H1 (cell line): ENCODE data around the gene RDH12. TPM values are rescaled to one million over a fixed set of nuclear protein-coding genes. Genes with fewer than 3 reads are reported as not detected.
A peak's percentile ranks its signal among the peaks of the same experiment; 100 is the strongest.

Experiments
- CTCF ChIA-PET: fragments of 300-600 bp; sonication (Branson Sonifier 250); formaldehyde crosslinking; loops from one replicate; lab custom pipeline; 2021; ENCODE audit not compliant: partially characterized antibody; lab: Charles Lee
- POLR2A ChIA-PET: fragments of 300-600 bp; sonication (Branson Sonifier 250); formaldehyde crosslinking; loops from one replicate; lab custom pipeline; 2021; ENCODE audit warnings: inconsistent platforms; ENCODE audit not compliant: partially characterized antibody; lab: Charles Lee
- DNase-seq, 2 experiments: peaks; one replicate each; pipeline versions ENCODE4 v3.0.0 to v3.0.0-alpha.2; 2010 to 2022; ENCODE audit warnings: low spot score in 2 of 2, low read depth in 1 of 2, mixed read lengths in 1 of 2
- FAIRE-seq: peaks from 2 replicates; lab custom pipeline; 2011; peaks lifted over from hg19 to GRCh38; lab: Jason Lieb, UNC
- H2AFZ ChIP-seq: 2 replicates; pipeline ENCODE4 v1.8.1; 2012; ENCODE audit warnings: low read length, inconsistent platforms
- H2AK5ac ChIP-seq: 2 replicates; pipeline ENCODE4 v1.6.1; 2013; ENCODE audit warnings: low read depth, low read length
- H2BK120ac ChIP-seq: replicated peaks from 2 replicates; pipeline ENCODE3; 2013; ENCODE audit warnings: low read depth, low read length, inconsistent platforms
- H2BK12ac ChIP-seq: 2 replicates; pipeline ENCODE4 v1.6.1; 2013; ENCODE audit warnings: low read depth, low read length
- H2BK15ac ChIP-seq: 2 replicates; pipeline ENCODE4 v1.6.1; 2013; ENCODE audit warnings: low read length
- H2BK20ac ChIP-seq: 2 replicates; pipeline ENCODE4 v1.6.1; 2013; ENCODE audit warnings: low read length
- H2BK5ac ChIP-seq: 2 replicates; pipeline ENCODE4 v1.6.1; 2013; ENCODE audit warnings: low read depth, low read length
- H3K14ac ChIP-seq: 2 replicates; pipeline ENCODE4 v1.6.1; 2013; ENCODE audit warnings: inconsistent platforms; ENCODE audit not compliant: insufficient read length
- H3K18ac ChIP-seq: 2 replicates; pipeline ENCODE4 v1.6.1; 2013; ENCODE audit warnings: low read length; ENCODE audit errors: extremely low read depth
- H3K23ac ChIP-seq: 2 replicates; pipeline ENCODE4 v1.6.1; 2013; ENCODE audit warnings: inconsistent platforms; ENCODE audit not compliant: insufficient read length
- H3K23me2 ChIP-seq: 2 replicates; pipeline ENCODE4 v1.6.1; 2013; ENCODE audit warnings: low read depth, low read length
- H3K27ac ChIP-seq: 2 replicates; pipeline ENCODE4 v1.6.1; 2011; ENCODE audit warnings: low read depth, low read length, inconsistent platforms
- H3K27me3 ChIP-seq, 4 experiments: replicated peaks in 1 of 4; 1 replicate in 1 of 4; 2 replicates in 3 of 4; pipeline versions ENCODE4 v1.6.1 to v1.8.1; 2011 to 2013; ENCODE audit warnings: low read length in 3 of 4, mild to moderate bottlenecking in 3 of 4, inconsistent platforms in 2 of 4, mixed read lengths in 2 of 4, moderate library complexity in 1 of 4; ENCODE audit not compliant: control insufficient read depth in 3 of 4, insufficient read depth in 3 of 4; ENCODE audit errors: extremely low read depth in 1 of 4
- H3K36me3 ChIP-seq, 4 experiments: 2 replicates each; pipeline versions ENCODE4 v1.6.1 to v1.8.1; 2011 to 2013; ENCODE audit warnings: mild to moderate bottlenecking in 4 of 4, low read length in 3 of 4, moderate library complexity in 2 of 4, control low read depth in 1 of 4, inconsistent platforms in 1 of 4; ENCODE audit not compliant: insufficient read depth in 4 of 4, control insufficient read depth in 2 of 4
- H3K4ac ChIP-seq: replicated peaks from 2 replicates; pipeline ENCODE3; 2013; ENCODE audit warnings: low read length, low read depth, mixed read lengths, inconsistent platforms; ENCODE audit not compliant: insufficient read length
- H3K4me1 ChIP-seq, 4 experiments: replicated peaks in 1 of 4; 1 replicate in 1 of 4; 2 replicates in 3 of 4; pipeline versions ENCODE4 v1.6.1 to v1.8.1; 2011 to 2013; ENCODE audit warnings: low read length in 3 of 4, inconsistent platforms in 2 of 4, mixed read lengths in 1 of 4; ENCODE audit not compliant: insufficient read depth in 4 of 4, control insufficient read depth in 3 of 4
- H3K4me2 ChIP-seq, 2 experiments: 2 replicates each; pipeline versions ENCODE4 v1.6.1 to v1.8.1; 2011 to 2013; ENCODE audit warnings: low read depth in 2 of 2, low read length in 2 of 2, control low read depth in 1 of 2, inconsistent platforms in 1 of 2, mild to moderate bottlenecking in 1 of 2; ENCODE audit not compliant: insufficient read depth in 1 of 2
- H3K4me3 ChIP-seq, 4 experiments: fragments of 200-600, 300-600 bp in 1 of 4; sonication (generic), shearing (Covaris generic), sonication (Bioruptor Twin) in 1 of 4; 2 replicates each; pipeline versions ENCODE4 v1.5.1 to v1.8.1; 2011 to 2016; ENCODE audit warnings: low read length in 4 of 4, low read depth in 3 of 4, control low read depth in 2 of 4, inconsistent platforms in 2 of 4, mild to moderate bottlenecking in 2 of 4, mixed read lengths in 1 of 4, moderate library complexity in 1 of 4; ENCODE audit not compliant: insufficient read depth in 2 of 4; ENCODE audit errors: extremely low read depth in 1 of 4
- H3K56ac ChIP-seq: replicated peaks from 2 replicates; pipeline ENCODE3; 2013; ENCODE audit warnings: low read depth, mild to moderate bottlenecking, mixed read lengths, low read length, inconsistent platforms; ENCODE audit not compliant: insufficient read length
- H3K79me1 ChIP-seq: 2 replicates; pipeline ENCODE4 v1.6.1; 2013; ENCODE audit warnings: low read depth, low read length, control low read depth
- H3K79me2 ChIP-seq, 2 experiments: 2 replicates each; pipeline versions ENCODE4 v1.6.1 to v1.8.1; 2012 to 2013; ENCODE audit warnings: low read length in 2 of 2, mild to moderate bottlenecking in 2 of 2, inconsistent platforms in 1 of 2; ENCODE audit not compliant: insufficient read depth in 2 of 2, control insufficient read depth in 1 of 2
- H3K9ac ChIP-seq, 4 experiments: replicated peaks in 1 of 4; 1 replicate in 1 of 4; 2 replicates in 3 of 4; pipeline versions ENCODE4 v1.6.1 to v1.8.1; 2011 to 2013; ENCODE audit warnings: low read depth in 3 of 4, low read length in 3 of 4, control low read depth in 2 of 4, mild to moderate bottlenecking in 2 of 4, moderate library complexity in 2 of 4, inconsistent platforms in 1 of 4; ENCODE audit errors: extremely low read depth in 1 of 4
- H3K9me3 ChIP-seq, 2 experiments: 2 replicates each; pipeline versions ENCODE4 v1.6.1 to v1.8.1; 2012 to 2013; ENCODE audit warnings: mild to moderate bottlenecking in 2 of 2, moderate library complexity in 2 of 2, control low read depth in 1 of 2, inconsistent platforms in 1 of 2, low read depth in 1 of 2, low read length in 1 of 2, mixed read lengths in 1 of 2; ENCODE audit not compliant: insufficient read depth in 2 of 2
- H4K20me1 ChIP-seq, 2 experiments: replicated peaks in 1 of 2; 2 replicates each; pipeline versions ENCODE3 to v1.8.1; 2011 to 2013; ENCODE audit warnings: inconsistent platforms in 2 of 2, low read length in 2 of 2, mild to moderate bottlenecking in 1 of 2; ENCODE audit not compliant: insufficient read depth in 2 of 2, control insufficient read depth in 1 of 2
- H4K5ac ChIP-seq: 2 replicates; pipeline ENCODE4 v1.6.1; 2013; ENCODE audit warnings: low read length, low read depth, mixed read lengths, inconsistent platforms; ENCODE audit not compliant: insufficient read length
- H4K8ac ChIP-seq: 2 replicates; pipeline ENCODE4 v1.8.0; 2013; ENCODE audit warnings: mild to moderate bottlenecking, moderate library complexity, low read length, inconsistent platforms; ENCODE audit not compliant: insufficient read depth; ENCODE audit errors: extremely low read depth
- H4K91ac ChIP-seq: replicated peaks from 2 replicates; pipeline ENCODE3; 2013; ENCODE audit warnings: low read length, mixed read lengths, inconsistent platforms; ENCODE audit not compliant: insufficient read length
- ASH2L ChIP-seq: fragments of 200-600, 300-600 bp; sonication (generic); IDR thresholded peaks from one replicate; pipeline ENCODE4 v1.7.1; 2017; ENCODE audit warnings: low read length
- EGR1 ChIP-seq: IDR thresholded peaks from 2 replicates; pipeline ENCODE4 v1.6.1; 2011; ENCODE audit warnings: low read depth, low read length, borderline replicate concordance
- HDAC2 ChIP-seq, 2 experiments: fragments of 300-600 bp in 1 of 2; sonication (generic) in 1 of 2; IDR thresholded peaks; 2 replicates each; pipeline ENCODE4 v1.6.1; 2011 to 2012; ENCODE audit warnings: low read depth in 2 of 2, low read length in 2 of 2, mild to moderate bottlenecking in 2 of 2, moderate library complexity in 2 of 2, borderline replicate concordance in 1 of 2, inconsistent platforms in 1 of 2
- KDM1A ChIP-seq: fragments of 200-600, 300-600 bp; sonication (generic); IDR thresholded peaks from 2 replicates; pipeline ENCODE4 v1.7.1; 2016; ENCODE audit warnings: mild to moderate bottlenecking, low read length, borderline replicate concordance
- POLR2AphosphoS5 ChIP-seq: IDR thresholded peaks from 2 replicates; pipeline ENCODE4 v1.6.1; 2011; ENCODE audit warnings: low read depth, low read length
- SIX5 ChIP-seq: IDR thresholded peaks from 2 replicates; pipeline ENCODE4 v1.6.1; 2011; ENCODE audit warnings: mild to moderate bottlenecking, low read depth, low read length
- SRF ChIP-seq: IDR thresholded peaks from 2 replicates; pipeline ENCODE4 v1.6.1; 2011; ENCODE audit warnings: mild to moderate bottlenecking, low read depth, low read length, moderate library complexity
- TAF1 ChIP-seq: IDR thresholded peaks from 2 replicates; pipeline ENCODE4 v1.6.1; 2011; ENCODE audit warnings: mild to moderate bottlenecking, low read depth, low read length
- WGBS, 2 experiments: shearing (Covaris generic) in 1 of 2; methylation state at CpG; one replicate each; pipeline versions ENCODE4 v1.1.6 to v1.1.7; 2013 to 2015; ENCODE audit warnings: low lambda C conversion rate in 2 of 2, mixed read lengths in 2 of 2, inconsistent platforms in 1 of 2, low coverage in 1 of 2, missing lambda C conversion rate in 1 of 2; ENCODE audit not compliant: insufficient replicate concordance in 2 of 2, insufficient coverage in 1 of 2, insufficient read length in 1 of 2; ENCODE audit errors: extremely low coverage in 1 of 2, missing lambda C conversion rate in 1 of 2; 5-methylcytosine and 5-hydroxymethylcytosine counted together
- polyA plus RNA-seq, 7 experiments: library from polyadenylated mRNA; depleted of rRNA in 3 of 7; stranded (reverse) in 5 of 7; unstranded in 2 of 7; fragments of >200 nt in 5 of 7; fragments of 200-250 nt in 2 of 7; gene quantifications; 1 replicate in 5 of 7; 2 replicates in 1 of 7; 4 replicates in 1 of 7; pipeline versions ENCODE4 v1.2.1 to v1.2.3, GENCODE V29; 2011 to 2013; ENCODE audit warnings: missing spikeins in 2 of 7, mixed read lengths in 2 of 7
- total RNA-seq: library from RNA; stranded (reverse); fragmentation: NEBNext Ultra II Directional; extraction: Animal tissue kit (Norgen Biotek cat#: 25700); gene quantifications from 2 replicates; pipeline ENCODE4 v1.2.1, GENCODE V29; 2021

The RDH12 gene
- total and polyA plus RNA-seq, 2 of the 8 experiments (the other 6 are each of a cell fraction or from before 2014, with no cell fraction given): 1.2 to 1.5 TPM

DNA sequence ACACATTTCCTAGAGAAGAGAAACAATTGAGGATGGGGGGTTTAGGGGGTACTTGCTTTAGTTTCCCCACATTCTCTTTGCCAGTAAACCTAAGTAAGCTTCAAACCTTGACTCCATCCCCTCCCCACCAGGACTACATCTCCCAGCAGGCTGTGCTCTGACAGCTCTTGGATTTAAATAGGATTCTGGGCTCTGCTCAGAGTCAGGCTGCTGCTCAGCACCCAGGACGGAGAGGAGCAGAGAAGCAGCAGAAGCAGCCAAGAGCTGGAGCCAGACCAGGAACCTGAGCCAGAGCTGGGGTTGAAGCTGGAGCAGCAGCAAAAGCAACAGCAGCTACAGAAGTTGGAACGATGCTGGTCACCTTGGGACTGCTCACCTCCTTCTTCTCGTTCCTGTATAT, 20.6 kb downstream of the RDH12 start:
- FAIRE-seq (peak; percentile 39), DNase-seq (no peak)
- Histone ChIP-seq H3K4me3 (peak overlapping the region in 1 of 4 experiments; percentile 31; a peak in 1 of 8 replicates), H3K9me3 (no peaks in the 10 kb centered on the region), H3K23me2 (no peaks in the 10 kb centered on the region), H3K79me2 (no peaks in the 10 kb centered on the region), H3K18ac (no peak overlapping the region), H3K9ac (no peak overlapping the region), H2BK20ac (no peak overlapping the region), H4K5ac (no peak overlapping the region), H2AFZ (peak overlapping the region; percentile 98), H3K4me2 (peak overlapping the region; percentile 11 to 42; a peak in 3 of 4 replicates), H3K4me1 (no peaks in the 10 kb centered on the region; a peak in 1 of 7 replicates), H4K91ac (no peak overlapping the region), H3K36me3 (no peaks in the 10 kb centered on the region), H2BK15ac (no peak overlapping the region), H4K8ac (no peak overlapping the region), H3K23ac (no peak overlapping the region), H4K20me1 (no peaks in the 10 kb centered on the region), H2BK120ac (no peak overlapping the region), H2AK5ac (no peak overlapping the region), H3K14ac (no peak overlapping the region), H3K27me3 (no peaks in the 10 kb centered on the region), H2BK5ac (no peak overlapping the region), H3K4ac (no peak overlapping the region), H2BK12ac (no peak overlapping the region), H3K27ac (no peak overlapping the region), H3K79me1 (no peaks in the 10 kb centered on the region), H3K56ac (no peak overlapping the region)
- POLR2A ChIA-PET: interaction anchor here (0.7 to 1.0 kb wide), 4 partner anchors 11 to 181 kb away, joined by 3 to 8 read pairs (median 4); partner anchors contain the start of gene RDH11
- WGBS, 2 experiments: 54% methylated on average over 3 of the region's 3 CpGs; no CpG with 5 or more reads in 1 of the 2 experiments
- CTCF ChIA-PET: interaction anchor here (0.7 to 1.6 kb wide), 5 partner anchors 27 to 1122 kb away, joined by 3 read pairs; partner anchors contain the start of gene PIGH
- TF ChIP-seq ASH2L (no peak), EGR1 (no peak), SIX5 (peak; percentile 60), POLR2AphosphoS5 (no peak), TAF1 (0 out of 2 replicates have a peak, but pooled peaks have one; percentile 40), KDM1A (no peak), SRF (no peak), HDAC2 (IDR thresholded peaks at IDR 0.05; ENCODE audit: borderline replicate concordance in 1 of 2, low read depth in 2 of 2, low read length in 2 of 2) (no peak)
